Erythroblast (primary cell): Measurements from ENCODE around the gene TCN2.

ENCODE experiments used
- GATA1 ChIP-seq: IDR thresholded peaks from 2 replicates; pipeline ENCODE4 v1.6.1; 2011; ENCODE audit warnings: low read depth, mild to moderate bottlenecking, control low read depth, low read length, moderate library complexity
- POLR2A ChIP-seq: IDR thresholded peaks from 2 replicates; pipeline ENCODE4 v1.6.1; 2011; ENCODE audit warnings: mild to moderate bottlenecking, low read length

GRCh38 chr22:30568137-30568805, 38.7 kb upstream of the TCN2 start:
- TF ChIP-seq POLR2A (no peak), GATA1 (no peak)
